AG10803 (cell line): ENCODE results near the gene ENOPH1.
A peak's percentile ranks its signal among the peaks of the same experiment; 100 is the strongest.

ENCODE experiments used
- DNase-seq: peaks from one replicate; pipeline ENCODE4 v3.0.0; 2010; ENCODE audit warnings: low read depth
- H3K4me3 ChIP-seq: 2 replicates; pipeline ENCODE4 v1.5.1; 2011; ENCODE audit warnings: mild to moderate bottlenecking, low read length, control low read depth
- TF ChIP-seq, protein P1 (sequence below): conservative IDR thresholded peaks from 2 replicates; pipeline ENCODE4 v1.5.1; 2011; ENCODE audit warnings: mild to moderate bottlenecking, low read length, control low read depth, inconsistent platforms

ENOPH1 gene

DNA sequence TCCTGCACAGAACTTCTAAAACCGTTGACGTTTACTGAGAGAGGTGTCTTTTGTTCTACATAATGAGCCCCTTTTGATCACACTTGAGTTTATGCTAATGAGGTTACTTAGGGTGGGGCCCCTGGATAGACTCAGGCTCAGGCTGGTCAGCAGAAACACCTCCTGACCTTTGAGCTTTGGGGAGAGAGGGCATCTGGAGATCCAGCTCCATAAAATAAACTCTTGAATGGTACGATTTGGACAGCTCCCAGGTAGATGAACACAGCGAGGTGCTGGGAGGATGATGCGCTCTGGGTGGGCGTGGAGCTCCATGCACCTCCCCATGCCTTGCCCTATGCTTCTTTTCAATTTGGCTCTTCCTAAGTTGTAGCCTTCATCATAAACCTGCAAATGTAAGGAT, 52.0 kb downstream of the ENOPH1 start:
- H3K4me3 ChIP-seq = no peak overlapping the region
- no peak for DNase-seq
- TF ChIP-seq, protein P1, sequence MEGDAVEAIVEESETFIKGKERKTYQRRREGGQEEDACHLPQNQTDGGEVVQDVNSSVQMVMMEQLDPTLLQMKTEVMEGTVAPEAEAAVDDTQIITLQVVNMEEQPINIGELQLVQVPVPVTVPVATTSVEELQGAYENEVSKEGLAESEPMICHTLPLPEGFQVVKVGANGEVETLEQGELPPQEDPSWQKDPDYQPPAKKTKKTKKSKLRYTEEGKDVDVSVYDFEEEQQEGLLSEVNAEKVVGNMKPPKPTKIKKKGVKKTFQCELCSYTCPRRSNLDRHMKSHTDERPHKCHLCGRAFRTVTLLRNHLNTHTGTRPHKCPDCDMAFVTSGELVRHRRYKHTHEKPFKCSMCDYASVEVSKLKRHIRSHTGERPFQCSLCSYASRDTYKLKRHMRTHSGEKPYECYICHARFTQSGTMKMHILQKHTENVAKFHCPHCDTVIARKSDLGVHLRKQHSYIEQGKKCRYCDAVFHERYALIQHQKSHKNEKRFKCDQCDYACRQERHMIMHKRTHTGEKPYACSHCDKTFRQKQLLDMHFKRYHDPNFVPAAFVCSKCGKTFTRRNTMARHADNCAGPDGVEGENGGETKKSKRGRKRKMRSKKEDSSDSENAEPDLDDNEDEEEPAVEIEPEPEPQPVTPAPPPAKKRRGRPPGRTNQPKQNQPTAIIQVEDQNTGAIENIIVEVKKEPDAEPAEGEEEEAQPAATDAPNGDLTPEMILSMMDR = no peak

DNA sequence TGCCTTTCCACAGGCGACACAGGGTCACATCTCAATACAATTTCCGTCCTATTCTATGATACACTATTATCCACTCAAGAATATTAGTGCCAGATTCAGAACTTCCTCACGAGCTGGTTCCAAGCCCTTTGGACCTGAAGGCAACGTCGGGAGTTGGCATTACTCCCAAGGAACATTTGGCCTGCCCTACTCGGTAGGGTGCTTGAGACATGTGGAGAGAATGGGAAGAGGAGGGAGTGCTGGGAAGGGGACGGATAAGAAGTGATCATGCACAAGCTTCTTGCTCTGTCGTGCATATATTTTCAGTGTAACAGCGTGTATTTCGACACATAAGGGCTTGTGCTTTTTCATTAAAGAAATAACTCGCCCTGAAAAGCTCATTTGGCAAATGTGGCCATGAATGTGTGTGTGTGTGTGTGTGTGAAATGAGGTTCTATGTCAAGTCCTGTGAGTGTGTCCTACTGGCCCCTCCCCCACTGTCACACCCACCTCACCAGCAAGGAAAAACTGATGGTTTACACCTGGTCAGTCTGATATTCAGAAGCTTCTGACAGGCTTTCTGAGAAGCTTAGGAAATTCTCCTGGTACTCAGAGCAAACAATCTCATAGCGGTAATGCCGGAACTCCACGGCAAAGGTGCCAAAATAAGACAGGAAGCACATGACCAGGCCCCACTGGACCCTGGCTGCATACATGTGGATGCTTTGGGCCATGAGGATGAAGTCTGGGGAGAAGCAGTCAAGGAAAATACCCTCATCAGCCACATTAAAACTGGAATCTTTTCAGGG, 54.8 kb downstream of the ENOPH1 start:
- no peak for DNase-seq
- TF ChIP-seq, protein P1 = no peak
- H3K4me3 ChIP-seq = no peak overlapping the region

DNA sequence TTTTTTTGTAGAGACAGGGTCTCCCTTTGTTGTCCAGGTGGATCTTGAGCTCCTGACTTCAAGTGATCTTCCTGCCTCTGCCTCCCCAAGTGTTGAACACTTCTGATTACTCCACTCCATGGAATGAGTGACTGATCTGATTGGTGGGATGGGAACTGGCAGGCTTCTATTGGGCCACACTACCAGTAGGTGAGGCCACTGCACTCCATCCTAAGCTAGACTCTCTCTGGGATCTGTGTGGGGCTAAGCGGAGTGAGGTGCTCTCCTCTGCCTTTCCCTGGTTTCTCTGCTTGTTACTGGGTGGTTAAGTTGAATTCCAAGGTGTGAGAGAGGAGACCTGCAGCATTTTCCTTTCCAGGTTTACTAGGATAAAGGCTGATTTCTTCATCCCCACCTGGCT, 58.7 kb downstream of the ENOPH1 start:
- no peak overlapping the region for H3K4me3 ChIP-seq
- TF ChIP-seq, protein P1 = no peak
- no peak for DNase-seq

DNA sequence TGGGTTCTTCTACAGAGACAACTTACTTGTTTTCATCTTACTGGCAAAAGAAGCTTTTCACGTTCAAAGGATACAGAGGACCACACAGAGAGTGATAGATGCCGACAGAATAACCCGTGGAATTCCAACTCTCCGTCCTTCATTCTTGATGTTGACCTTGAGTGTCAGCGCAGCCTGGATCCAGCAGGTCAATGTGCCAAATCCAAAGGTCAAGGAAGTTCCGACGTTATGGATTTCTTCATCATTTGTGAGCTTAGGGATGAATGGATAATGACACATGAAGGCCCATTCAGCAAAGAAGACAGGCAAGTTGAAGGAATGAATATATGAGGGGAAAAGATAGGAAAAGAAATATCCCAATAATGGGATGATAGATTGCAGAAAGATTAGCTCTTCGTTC, 59.6 kb downstream of the ENOPH1 start:
- H3K4me3 ChIP-seq = no peak overlapping the region
- no peak for DNase-seq
- TF ChIP-seq, protein P1 = no peak

DNA sequence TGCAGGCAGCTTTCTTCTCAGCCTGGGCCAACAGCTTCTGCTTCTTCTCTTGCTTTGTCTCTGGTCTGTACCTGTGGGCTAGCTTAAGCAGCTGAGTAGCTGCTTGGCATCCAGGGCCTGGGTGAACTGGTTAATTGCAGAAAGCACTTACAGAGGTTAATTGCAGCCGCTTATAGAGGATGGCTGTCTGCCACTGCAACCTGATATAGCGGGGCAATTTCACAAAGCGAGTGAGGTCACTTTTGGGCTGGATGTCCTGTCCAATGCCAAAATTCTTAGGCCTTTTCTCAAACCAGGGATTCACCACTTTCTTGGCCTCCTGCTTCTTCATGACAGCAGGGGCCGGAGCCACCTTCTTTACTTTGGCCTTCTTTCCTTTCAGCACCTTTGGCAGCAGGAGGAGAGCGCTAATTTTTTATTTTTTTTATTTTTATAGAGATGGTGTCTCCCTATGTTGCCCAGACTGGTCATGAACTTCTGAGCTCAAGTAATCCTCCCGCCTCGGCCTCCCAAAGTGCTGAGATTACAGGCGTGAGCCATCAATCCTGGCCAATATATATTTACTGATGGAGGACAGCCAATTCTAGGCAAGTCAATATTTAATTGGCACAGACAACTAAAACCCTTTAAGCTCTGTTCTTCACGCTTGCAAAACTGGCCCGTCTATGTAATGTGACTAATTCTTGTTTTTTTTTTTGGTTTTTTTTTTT, 61.0 kb downstream of the ENOPH1 start:
- TF ChIP-seq, protein P1 = no peak
- DNase-seq = no peak
- H3K4me3 ChIP-seq = no peak overlapping the region

DNA sequence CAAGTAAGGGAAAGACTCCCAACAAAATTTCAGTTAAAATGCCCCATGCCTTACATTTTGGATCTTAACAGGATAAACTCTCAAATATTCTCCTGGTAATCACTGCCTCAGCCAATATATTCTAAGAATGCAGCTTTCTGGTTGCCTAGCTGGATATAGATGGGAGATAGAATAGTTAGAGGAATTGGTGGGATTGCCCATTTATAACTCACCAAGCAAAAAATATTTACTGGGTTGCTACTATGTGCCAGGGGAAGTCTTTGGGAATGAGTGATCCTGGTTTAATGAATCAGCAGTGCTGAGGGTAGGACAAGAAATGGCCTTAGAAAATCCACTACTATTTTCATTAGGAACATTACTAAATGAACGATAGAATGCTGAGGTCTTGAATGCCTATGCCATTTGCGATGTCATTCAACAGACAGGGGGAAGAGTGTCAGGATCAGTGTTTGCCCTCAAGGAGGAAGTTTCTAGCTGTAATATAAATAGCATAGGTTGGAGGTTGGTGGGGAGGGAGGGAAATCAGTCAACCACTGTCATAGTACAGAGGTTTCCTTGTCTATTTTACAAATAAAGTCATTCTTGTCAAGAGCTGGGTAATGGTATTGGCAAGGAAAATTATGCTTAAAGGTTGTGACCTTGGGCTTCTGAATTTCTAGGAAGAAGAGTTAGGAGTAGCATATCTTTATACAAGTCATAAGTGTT, 63.5 kb downstream of the ENOPH1 start:
- TF ChIP-seq, protein P1 = no peak
- DNase-seq = peak; percentile 71
- H3K4me3 ChIP-seq = no peak overlapping the region
